GM12891 (cell line): ENCODE results near the gene ZNF292.

ENCODE experiments used
- DNase-seq: peaks from one replicate; pipeline ENCODE4 v3.0.0; 2011; ENCODE audit warnings: low spot score; ENCODE audit not compliant: insufficient read length
- FAIRE-seq: peaks from 2 replicates; lab custom pipeline; 2011; peaks lifted over from hg19 to GRCh38; lab: Jason Lieb, UNC
- POLR2A ChIP-seq: IDR thresholded peaks from 2 replicates; pipeline ENCODE4 v1.6.1; 2011; ENCODE audit warnings: low read depth, low read length, control low read depth
- POLR2AphosphoS5 ChIP-seq: IDR thresholded peaks from 2 replicates; pipeline ENCODE4 v1.6.1; 2011; ENCODE audit warnings: low read depth, low read length, control low read depth
- SPI1 ChIP-seq: IDR thresholded peaks from 2 replicates; pipeline ENCODE4 v1.6.1; 2011; ENCODE audit warnings: low read depth, low read length, control low read depth

ZNF292 gene

DNA sequence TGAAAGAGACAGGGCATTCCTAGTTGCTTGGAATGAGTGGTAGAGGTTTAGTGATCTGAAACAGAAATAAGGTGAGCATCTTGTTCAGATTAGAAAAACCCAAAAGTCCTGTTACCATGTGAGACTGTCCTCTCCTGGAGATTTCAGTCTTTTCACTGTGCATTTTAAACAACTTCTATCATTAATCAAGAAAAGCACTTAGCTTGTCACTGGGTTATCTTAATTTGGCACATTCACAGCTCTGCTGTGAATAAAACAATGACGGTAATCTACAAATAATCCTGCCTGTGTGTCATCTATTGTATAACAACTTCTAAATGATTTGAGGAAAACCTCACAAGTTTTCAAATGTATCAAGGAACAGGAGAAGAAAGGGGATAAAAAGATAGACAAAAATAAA is 157.5 kb downstream of the ZNF292 start:
- TF ChIP-seq SPI1: no peak
- no peak for TF ChIP-seq POLR2A
- no peak for TF ChIP-seq POLR2AphosphoS5
- FAIRE-seq: no peak

More for the DNA sequence above, 157.5 kb downstream of the ZNF292 start:
- no peak for DNase-seq
